MG63 (cell line): ENCODE measurements around the gene AGK. TPM values are rescaled to one million over a fixed set of nuclear protein-coding genes. Genes with fewer than 3 reads are reported as not detected.
"Not testable (repeated sequence)": the region's sequence is repeated elsewhere in the genome, so short reads cannot be mapped to it uniquely, and the experiment has no call there.

Source experiments
- DNase-seq: peaks from one replicate; pipeline ENCODE4 v3.0.0-alpha.2; 2020
- H3K27me3 ChIP-seq: fragments of 250-450 bp; sonication (Bioruptor Pico); 2 replicates; pipeline ENCODE4 v1.5.1; 2020; ENCODE audit warnings: mild to moderate bottlenecking, moderate library complexity
- H3K36me3 ChIP-seq: fragments of 250-450 bp; sonication (Bioruptor Pico); 2 replicates; pipeline ENCODE4 v1.5.1; 2020; ENCODE audit warnings: mild to moderate bottlenecking, moderate library complexity
- H3K4me3 ChIP-seq: fragments of 250-450 bp; sonication (Bioruptor Pico); 2 replicates; pipeline ENCODE4 v1.5.1; 2020; ENCODE audit warnings: mild to moderate bottlenecking, moderate library complexity
- H3K9me3 ChIP-seq: fragments of 250-450 bp; sonication (Bioruptor Pico); 2 replicates; pipeline ENCODE4 v1.5.1; 2020; ENCODE audit warnings: mild to moderate bottlenecking, moderate library complexity
- total RNA-seq: library from RNA; depleted of rRNA; stranded (reverse); fragments of >200 nt; shearing (Covaris generic); gene quantifications from 2 replicates; pipeline ENCODE4 v1.2.3, GENCODE V29; 2014; ENCODE audit warnings: low replicate concordance

The AGK gene
- total RNA-seq, 1 experiment from 2014 or later: 18.0 TPM

DNA sequence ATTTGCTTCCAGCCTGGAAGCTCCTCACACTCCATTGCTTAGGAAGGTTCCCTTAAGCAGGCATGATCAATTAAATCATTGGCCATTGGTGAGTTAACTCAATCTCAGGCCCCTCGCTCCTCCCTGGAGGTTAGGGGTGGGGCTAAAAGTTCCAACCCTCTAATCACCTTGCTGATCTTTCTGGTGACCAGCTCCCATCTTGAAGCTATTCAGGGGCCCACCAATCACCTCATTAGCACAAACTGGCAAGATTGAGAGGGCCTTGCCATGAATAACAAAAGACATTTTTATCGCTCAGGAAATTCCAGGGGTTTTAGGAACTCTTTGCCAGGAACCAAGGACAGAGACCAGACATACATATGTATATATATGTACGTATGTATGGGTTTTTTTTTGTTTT, 58.4 kb downstream of the AGK start:
- DNase-seq: no peak
- Histone ChIP-seq H3K9me3 (no peaks in the 10 kb centered on the region), H3K27me3 (no peaks in the 10 kb centered on the region), H3K4me3 (no peak overlapping the region), H3K36me3 (no peaks in the 10 kb centered on the region)

DNA sequence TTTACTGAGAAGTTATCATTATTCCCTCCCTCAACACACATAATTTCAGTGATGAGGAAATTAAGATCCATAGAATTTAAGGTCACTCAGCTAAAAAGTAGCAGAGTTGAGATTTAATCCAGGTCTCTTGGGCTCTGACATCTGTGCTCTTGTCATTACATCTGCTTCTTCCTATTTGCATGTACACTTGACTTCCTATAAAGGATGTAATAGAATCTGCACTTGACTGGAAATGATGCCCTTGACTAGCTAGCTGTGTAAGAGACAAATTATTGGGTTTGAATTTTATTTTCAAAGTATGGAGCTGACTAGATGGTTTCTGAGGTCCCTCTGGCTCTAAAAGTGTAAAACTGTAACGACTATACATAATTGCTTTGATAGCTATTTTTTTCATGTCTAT, 59.5 kb downstream of the AGK start:
- Histone ChIP-seq H3K9me3 (no peaks in the 10 kb centered on the region), H3K27me3 (no peaks in the 10 kb centered on the region), H3K4me3 (no peak overlapping the region), H3K36me3 (no peaks in the 10 kb centered on the region)
- DNase-seq: no peak

DNA sequence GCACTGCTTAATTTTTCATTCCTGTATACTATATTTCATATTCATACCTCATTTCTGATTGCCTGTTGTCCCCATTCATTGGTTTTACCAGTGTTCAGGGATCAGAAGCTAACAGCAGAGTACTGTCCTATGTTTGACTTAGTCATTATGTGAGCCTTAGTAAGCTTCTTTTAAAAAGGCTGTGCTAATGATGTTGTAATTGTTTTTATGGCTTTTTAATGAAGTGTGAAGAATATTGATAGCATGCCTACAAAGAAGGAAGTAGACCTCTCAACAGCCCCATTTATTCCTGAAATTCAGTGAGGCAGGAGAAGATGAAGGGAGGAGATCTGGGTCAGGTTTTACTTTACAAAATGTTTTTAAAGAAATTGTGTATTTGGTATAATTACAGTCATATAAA, 61.7 kb downstream of the AGK start:
- Histone ChIP-seq H3K36me3 (no peaks in the 10 kb centered on the region), H3K4me3 (no peak overlapping the region), H3K9me3 (no peaks in the 10 kb centered on the region), H3K27me3 (no peaks in the 10 kb centered on the region)
- no peak for DNase-seq

DNA sequence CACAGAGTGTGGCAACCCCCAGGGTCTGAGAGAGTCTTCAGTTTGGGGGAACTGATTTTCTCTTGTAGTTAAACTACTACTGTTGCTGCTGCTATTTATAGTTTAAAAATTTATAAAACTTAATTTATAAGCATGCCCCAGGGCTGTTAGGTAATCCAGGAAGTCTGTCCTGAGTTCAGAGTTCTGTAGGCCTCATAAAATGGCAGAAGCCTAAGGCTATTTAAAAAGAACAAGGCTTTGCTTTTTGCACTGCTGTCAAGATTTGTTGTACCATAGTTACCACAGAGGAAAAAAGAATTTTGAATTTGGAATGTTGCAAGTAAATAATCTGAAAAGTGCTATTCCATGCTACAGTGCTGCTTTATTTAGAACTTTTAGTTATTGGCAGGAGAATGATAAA, 66.1 kb downstream of the AGK start:
- no peak for DNase-seq
- no peaks in the 10 kb centered on the region for H3K9me3 ChIP-seq
- H3K27me3 ChIP-seq: no peaks in the 10 kb centered on the region
- no peaks in the 10 kb centered on the region for H3K36me3 ChIP-seq
- no peak overlapping the region for H3K4me3 ChIP-seq

DNA sequence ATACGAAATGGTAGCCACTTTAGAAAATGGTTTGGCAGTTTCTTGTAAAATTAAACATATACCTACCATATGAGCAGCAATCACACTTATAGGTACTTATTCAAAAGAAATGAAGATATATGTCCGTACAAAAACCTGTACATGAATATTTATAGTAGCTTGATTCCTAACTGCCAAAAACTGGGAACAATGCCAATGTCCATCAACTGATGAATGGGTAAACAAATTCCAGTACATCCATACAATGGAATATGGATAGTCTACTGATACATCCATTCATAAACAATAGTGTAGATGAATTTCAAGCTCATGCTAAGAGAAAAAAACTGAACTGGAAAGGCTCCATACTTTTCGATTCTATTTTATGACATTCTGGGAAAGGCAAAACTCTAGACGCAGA, 68.5 kb downstream of the AGK start:
- Histone ChIP-seq H3K27me3 (no peaks in the 10 kb centered on the region), H3K9me3 (no peaks in the 10 kb centered on the region), H3K4me3 (no peak overlapping the region), H3K36me3 (no peaks in the 10 kb centered on the region; the same call in none of the 2 replicates)
- no peak for DNase-seq

DNA sequence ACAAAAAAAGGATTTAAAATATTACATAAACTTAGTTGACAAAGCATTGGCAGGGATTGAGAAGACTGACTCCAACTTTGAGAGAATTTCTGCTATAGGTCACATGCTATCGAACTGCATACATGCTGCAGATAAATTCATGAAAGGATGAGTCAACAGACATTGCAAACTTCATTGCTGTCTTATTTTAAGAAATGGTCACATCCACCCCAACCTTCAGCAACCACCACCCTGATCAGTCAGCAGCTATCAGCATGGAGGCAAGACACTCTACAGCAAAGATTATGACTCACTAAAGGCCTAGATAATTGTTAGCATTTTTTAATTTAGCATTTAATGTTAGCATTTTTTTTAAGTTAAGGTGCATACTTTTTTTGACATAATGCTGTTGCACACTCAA, 73.6 kb downstream of the AGK start:
- no peaks in the 10 kb centered on the region for H3K27me3 ChIP-seq
- H3K4me3 ChIP-seq: no peak overlapping the region
- no peak for DNase-seq
- no peaks in the 10 kb centered on the region; the same call in none of the 2 replicates for H3K36me3 ChIP-seq
- H3K9me3 ChIP-seq: no peaks in the 10 kb centered on the region

DNA sequence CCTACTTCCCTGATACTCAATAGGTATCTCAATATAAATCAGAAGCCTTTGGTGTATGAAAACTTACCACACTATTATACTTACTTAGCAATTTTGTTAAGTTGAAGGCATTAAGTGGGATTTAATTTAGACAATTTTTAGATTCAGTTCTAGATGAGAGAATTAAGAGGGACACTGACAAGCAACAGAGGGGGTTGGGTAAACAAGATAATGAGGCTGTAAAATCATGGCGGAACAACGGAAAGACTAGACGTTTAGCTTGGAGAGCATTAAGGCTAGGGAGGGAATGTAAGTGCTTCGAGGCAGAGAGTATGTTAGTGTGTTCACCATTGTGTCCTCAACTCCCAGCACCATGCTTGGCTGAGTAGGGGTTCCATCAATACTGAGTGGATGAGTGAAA, 79.4 kb downstream of the AGK start:
- no peaks in the 10 kb centered on the region for H3K9me3 ChIP-seq
- H3K4me3 ChIP-seq: no peak overlapping the region
- no peaks in the 10 kb centered on the region for H3K36me3 ChIP-seq
- no peak for DNase-seq
- no peaks in the 10 kb centered on the region for H3K27me3 ChIP-seq

DNA sequence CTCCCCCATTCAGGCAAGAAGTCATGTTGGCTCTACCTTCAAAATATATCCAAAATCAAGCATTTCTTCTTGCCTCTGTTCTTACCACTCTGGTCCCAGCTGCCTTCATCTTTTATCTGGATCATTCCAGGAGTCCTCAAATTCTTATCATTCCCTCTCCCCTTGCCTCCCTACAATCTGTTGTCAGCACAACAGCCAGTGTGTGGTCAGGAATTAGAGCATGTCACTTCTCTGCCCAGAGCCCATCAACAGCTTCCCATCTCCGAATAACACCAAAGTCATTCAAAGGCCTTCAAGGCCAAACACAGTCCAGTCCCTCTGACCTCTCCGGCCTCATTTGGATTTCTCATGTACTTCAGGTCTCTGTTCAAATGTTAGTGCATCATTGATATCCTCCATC, 80.3 kb downstream of the AGK start:
- no peaks in the 10 kb centered on the region for H3K9me3 ChIP-seq
- no peak for DNase-seq
- no peak overlapping the region for H3K4me3 ChIP-seq
- H3K36me3 ChIP-seq: no peaks in the 10 kb centered on the region
- H3K27me3 ChIP-seq: no peaks in the 10 kb centered on the region

DNA sequence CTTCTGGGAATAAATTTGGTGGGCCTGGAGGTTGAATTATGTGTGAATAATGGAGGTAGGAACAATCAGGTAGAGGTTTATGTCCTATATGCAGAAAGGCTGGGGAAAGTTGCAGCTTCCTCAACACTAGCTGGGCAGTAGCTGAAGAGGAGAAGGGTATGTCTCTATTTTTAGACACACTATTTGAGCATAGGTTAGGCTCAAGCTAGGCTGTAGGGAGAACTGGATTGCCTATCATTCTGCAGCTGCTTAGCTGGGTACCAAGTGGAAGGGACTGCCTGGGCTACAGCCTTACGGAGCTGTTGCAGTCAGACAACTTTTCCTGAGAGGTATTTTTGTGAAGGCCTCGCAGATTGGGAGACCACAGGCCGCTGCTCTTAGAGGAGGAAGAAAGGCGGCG, 82.9 kb downstream of the AGK start:
- Histone ChIP-seq H3K36me3 (no peaks in the 10 kb centered on the region), H3K4me3 (no peak overlapping the region)

DNA sequence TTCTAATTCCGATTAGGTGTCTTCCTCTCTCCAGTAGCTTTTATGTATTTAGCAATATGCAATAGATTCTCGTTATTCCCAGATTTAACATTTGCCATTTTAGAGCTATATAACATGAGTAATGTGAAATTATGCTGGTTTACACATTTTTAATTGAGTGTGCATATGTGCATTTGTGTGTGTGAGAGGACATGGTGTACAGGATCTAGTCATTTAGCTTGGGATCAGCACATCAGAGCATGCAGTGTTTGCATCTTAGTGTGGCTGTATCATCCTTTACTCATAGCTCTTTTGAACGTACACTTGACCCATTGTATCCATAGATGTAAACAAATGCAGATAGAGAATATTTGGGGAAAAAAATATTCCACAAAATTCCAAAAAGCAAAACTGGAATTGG, 84.8 kb downstream of the AGK start:
- no peaks in the 10 kb centered on the region for H3K9me3 ChIP-seq
- no peaks in the 10 kb centered on the region for H3K36me3 ChIP-seq
- no peak overlapping the region for H3K4me3 ChIP-seq
- no peak for DNase-seq
- H3K27me3 ChIP-seq: no peaks in the 10 kb centered on the region

More for the DNA sequence above, 82.9 kb downstream of the AGK start:
- DNase-seq: no peak
- Histone ChIP-seq H3K9me3 (no peaks in the 10 kb centered on the region), H3K27me3 (no peaks in the 10 kb centered on the region)

DNA sequence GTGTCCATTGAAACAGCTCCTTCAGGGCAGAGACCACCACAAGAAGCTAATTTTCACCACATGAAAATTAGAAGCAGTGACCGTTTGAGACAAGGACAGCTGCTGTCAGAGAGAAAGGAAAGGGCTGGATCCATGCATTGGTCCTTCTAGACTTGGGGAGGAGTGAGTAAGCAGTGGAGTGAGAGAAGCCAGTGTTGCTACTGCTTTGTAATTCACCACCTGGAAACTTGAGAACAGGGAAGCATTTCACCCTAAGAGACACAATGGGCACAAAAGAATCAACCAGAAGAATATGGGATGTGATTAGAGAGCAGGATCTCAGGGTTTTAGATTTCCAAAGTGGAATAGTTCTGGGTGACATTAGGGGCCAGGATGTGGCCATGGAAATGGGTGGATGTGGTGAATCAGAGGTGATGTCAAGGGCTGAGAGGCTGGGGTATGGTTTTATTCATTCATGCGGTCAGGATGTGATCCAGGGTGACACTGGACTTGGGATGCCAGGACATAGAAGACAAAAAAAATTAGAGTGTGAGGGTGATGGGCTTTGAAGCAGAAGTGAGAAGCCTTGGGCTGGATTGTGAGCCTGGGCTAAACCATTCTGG, 89.1 kb downstream of the AGK start:
- Histone ChIP-seq H3K36me3 (no peaks in the 10 kb centered on the region), H3K4me3 (no peak overlapping the region), H3K9me3 (no peaks in the 10 kb centered on the region), H3K27me3 (no peaks in the 10 kb centered on the region)
- DNase-seq: no peak

DNA sequence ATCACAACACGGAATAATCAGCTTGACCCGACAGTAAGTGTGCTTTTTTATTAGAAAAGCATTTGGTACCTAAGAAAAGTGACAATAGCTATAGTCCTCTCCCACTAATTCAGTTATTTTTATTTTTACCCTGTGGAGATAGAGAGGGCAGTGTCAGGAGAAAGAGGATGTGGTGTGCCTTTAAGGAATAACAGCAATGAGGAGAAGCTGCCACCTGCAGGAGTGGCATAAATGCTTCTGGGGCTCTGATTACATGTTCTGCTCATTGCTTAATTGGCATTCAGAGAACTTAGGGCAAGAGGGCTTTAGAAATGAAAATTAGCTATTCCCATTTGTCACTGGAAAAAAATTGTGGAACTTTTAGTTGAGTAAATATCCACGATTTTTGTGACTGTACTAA, 90.7 kb downstream of the AGK start:
- Histone ChIP-seq H3K27me3 (no peaks in the 10 kb centered on the region), H3K36me3 (no peaks in the 10 kb centered on the region), H3K9me3 (no peaks in the 10 kb centered on the region), H3K4me3 (no peak overlapping the region)
- DNase-seq: no peak

DNA sequence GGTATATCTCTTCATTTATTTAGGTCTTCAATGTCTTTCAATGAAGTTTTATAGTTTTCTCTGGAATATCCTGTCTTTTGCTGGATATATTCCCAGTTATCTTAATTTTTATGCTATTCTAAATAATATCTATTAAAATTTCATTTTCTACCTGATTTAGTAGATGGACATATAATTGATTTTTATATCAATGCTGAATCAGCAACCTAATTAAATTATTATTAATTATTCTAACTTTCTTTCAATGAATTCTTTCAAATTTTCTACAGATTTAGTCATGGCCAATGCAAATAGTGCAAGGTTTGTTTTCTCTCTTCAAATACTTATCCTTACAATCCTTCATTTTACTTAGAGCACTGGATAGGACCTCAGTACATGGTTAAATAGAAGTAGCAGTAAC, 94.0 kb downstream of the AGK start:
- no peaks in the 10 kb centered on the region for H3K9me3 ChIP-seq
- H3K36me3 ChIP-seq: peaks cover 4% of the 10 kb centered on the region
- no peaks in the 10 kb centered on the region for H3K27me3 ChIP-seq
- DNase-seq: no peak
- H3K4me3 ChIP-seq: no peak overlapping the region

DNA sequence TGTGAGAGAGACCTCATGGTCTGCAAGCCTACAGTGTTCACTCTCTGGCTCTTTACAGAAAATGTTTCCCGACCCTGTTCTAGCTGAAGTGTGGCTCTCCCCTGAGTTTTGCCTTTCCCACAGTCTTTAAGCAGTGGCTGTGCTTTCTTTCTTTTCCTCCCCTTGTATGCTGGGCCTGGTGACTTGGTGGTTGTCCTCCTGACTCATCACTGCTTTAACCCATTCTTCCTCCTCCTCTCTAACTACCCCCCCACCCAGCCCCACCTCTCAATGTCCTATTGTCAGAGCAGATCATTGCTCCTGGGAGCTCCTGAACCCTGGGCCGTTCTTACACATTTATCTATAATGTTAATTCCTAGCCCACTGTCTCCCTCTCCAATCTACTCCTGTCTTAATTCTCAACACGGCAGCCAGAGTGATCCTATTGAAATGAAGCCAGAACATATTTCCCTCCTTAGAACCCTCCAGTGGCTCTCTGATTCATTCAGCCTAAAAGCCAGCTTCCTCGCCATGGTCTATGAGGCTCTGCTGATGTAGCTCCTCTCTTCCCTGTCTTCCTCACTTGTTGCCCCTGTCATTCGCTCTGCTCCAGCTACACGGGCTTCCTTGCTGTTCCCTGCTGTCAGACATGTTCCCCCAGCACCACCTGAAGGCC, 95.7 kb downstream of the AGK start:
- Histone ChIP-seq H3K4me3 (no peak overlapping the region), H3K36me3 (peaks cover 7% of the 10 kb centered on the region), H3K27me3 (no peaks in the 10 kb centered on the region), H3K9me3 (no peaks in the 10 kb centered on the region)
- no peak for DNase-seq

DNA sequence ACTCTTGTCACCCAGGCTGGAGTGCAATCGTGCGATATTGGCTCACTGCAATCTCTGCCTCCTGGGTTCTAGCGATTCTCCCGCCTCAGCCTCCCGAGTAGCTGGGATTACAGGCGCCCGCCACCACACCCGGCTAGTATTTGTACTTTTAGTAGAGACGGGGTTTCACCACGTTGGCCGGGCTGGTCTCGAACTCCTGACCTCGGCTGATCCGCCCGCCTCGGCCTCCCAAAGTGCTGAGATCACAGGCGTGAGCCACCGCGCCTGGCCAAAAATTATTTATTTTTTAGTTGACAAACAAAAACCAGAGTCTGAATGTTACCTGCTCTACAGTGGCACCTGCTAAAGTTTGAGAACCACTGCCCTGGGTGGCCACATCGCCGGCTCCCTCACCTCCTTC, 96.5 kb downstream of the AGK start:
- not testable (repeated sequence) for H3K4me3 ChIP-seq, H3K27me3 ChIP-seq, DNase-seq, H3K36me3 ChIP-seq, H3K9me3 ChIP-seq

DNA sequence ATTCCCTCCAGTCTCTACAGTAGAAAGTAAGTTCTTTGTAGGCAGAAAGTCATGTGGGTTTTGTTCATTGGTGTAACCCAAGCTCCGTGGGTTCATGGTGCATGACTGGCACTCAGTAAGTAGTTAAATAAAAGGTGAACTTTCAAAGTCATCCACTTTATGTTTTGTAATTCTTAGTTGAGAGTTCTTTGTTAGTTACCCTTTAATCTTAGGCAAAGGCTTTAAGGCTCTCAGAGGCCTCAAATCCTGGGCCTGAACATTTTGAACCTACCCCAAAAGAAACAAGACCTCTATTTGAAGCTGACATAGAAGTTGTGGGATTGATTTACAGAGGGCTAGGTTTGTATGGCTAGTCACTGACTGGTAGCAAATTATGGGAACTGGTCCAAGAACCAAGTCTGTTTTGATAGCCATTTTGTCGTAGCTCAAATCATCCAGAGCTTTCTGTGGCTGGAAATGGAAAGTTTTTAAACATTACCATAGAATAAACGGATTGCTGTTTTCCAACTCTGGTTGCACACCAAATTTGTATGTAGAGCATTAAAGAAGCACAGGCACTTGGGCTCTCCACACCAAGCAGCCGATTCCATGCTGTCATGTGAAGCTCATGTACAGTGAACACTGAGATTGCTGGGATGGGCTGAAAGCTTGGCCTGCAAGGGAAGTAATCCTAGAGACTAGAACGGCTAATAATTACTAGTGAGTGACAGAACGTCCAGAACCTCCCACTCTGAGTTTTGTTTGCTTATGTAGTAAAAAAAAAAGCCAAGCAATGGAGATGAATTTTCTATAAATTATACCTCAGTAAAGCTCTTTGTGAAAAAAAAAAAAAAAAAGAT, 97.3 kb downstream of the AGK start:
- no peak overlapping the region for H3K4me3 ChIP-seq
- H3K36me3 ChIP-seq: peaks cover 7% of the 10 kb centered on the region
- H3K27me3 ChIP-seq: no peaks in the 10 kb centered on the region
- DNase-seq: no peak
- no peaks in the 10 kb centered on the region for H3K9me3 ChIP-seq

DNA sequence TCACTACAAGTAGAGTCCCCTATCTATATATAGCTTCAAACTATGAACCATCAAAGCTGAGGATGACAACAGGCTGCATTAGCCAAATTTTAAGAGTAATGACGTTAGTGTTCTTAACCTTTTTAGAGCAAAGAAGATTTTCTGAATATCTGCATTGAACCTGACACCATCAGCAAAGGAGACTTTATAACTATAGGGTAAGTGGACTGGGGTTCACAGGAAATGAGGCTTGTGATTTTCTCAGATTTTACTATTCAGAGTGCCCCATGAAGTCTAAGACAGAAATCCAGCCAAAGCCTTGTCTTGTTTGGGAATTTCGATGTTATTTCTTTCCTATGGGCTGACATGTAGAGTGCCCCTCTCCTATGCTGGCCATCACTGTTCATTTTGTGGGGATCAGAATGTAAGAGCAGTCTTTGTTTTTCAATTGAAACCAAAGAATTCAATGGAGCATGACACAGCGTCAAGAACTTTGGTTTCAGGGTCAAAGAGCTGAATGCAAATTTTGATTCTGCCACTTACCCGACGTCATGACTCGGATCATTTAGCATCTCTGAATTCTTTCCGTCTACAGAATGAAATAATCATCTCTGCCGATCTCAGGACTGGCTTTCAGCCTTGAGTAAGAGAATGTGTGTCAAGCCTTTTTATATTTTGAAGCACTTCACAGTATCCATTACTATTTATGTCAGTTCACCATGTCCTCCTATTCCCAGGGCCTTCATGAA, 98.1 kb downstream of the AGK start:
- DNase-seq: no peak

More for the DNA sequence above, 98.1 kb downstream of the AGK start:
- peaks cover 7% of the 10 kb centered on the region for H3K36me3 ChIP-seq
- no peaks in the 10 kb centered on the region for H3K27me3 ChIP-seq
- no peaks in the 10 kb centered on the region for H3K9me3 ChIP-seq
- H3K4me3 ChIP-seq: no peak overlapping the region
